GM15510 (cell line): ENCODE measurements around the gene UNC13A.
A peak's percentile ranks its signal among the peaks of the same experiment; 100 is the strongest.

Experiments used
- POLR2A ChIP-seq: IDR thresholded peaks from 3 replicates; pipeline ENCODE4 v1.6.1; 2011; ENCODE audit warnings: borderline replicate concordance; ENCODE audit not compliant: insufficient read length; ENCODE audit errors: extremely low read depth

Gene UNC13A

DNA sequence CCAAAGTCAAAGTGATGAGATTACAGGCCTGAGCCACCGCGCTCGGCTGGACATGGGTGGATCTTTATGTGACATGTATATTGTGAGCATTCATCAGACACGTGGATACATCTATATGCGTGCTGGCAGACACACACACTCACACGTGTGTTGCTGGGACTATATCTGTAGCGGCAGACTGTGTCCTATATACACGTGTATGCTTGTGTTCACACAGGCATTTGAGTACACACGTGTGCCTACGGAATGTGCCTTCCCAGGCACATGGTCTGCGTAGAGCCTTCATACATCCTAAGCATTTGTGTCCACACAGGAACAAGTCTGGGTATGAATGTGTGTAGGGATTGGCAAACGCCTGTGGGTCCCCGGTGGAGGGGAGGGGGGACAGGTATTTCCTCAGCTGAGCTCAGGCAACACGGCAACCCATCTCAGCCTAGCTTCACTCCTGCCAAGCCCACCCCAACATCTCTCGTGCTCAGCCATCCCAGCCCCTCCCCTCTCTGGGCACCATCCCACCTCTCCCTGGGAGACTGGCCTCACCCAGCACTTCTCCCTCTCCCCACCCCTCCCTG, 2.6 kb downstream of the UNC13A start:
- no peak for TF ChIP-seq POLR2A

DNA sequence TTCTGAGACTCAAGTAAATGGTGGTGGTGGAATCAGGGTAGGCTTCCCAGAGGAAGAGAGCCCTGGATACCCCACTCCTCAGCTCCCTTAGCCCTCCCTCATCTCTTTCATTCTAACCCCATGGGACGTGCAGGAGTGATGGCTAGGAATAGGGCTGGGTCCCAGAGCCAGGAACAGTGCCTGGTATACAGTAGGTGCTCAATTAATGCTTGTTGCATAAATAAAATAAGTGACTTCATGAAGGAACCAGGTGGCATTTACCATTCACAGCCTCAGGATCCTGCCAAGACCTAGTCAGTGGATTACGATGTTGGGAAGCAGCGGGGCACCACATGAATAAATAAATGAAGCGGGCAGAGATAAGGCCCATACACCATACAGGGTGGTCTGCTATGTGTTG, 3.9 kb downstream of the UNC13A start:
- no peak for TF ChIP-seq POLR2A

DNA sequence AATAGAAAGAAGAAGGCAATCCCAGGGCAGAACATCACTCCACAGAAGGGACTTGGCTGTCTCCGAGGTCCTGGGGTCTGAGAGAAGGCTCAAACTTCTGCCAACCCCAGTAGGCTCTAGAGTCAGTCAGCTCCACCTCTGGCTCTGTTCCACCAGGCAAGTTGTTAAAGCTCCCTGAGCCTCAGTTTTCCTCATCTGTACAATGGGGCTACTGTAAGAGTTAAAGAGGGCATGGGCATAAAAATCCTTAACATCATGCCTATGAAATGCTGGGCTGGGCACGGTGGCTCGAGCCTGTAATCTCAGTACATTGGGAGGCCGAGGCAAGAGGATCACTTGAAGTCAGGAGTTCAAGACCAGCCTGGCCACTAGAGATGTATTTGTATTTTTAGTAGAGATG, 5.1 kb downstream of the UNC13A start:
- no peak for TF ChIP-seq POLR2A

DNA sequence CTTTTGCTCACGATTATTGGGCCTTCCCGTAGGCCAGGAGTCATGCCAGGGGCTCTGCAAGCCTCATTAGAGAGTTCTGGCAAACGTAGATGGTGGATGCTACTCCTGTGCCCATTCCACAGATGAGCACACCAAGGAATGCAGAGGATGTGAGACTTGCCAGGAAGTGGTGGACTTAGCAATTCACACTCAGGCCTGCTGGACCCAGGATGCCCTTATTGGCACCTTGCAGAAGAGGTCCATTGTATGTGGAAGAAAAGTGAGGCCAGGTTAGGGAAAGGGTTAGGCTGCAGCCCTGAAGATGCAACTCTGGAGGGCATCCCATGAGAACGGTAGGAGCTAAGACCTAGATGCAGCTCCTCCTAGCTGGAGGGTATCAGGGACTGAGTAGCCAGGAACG, 5.9 kb downstream of the UNC13A start:
- TF ChIP-seq POLR2A: no peak

DNA sequence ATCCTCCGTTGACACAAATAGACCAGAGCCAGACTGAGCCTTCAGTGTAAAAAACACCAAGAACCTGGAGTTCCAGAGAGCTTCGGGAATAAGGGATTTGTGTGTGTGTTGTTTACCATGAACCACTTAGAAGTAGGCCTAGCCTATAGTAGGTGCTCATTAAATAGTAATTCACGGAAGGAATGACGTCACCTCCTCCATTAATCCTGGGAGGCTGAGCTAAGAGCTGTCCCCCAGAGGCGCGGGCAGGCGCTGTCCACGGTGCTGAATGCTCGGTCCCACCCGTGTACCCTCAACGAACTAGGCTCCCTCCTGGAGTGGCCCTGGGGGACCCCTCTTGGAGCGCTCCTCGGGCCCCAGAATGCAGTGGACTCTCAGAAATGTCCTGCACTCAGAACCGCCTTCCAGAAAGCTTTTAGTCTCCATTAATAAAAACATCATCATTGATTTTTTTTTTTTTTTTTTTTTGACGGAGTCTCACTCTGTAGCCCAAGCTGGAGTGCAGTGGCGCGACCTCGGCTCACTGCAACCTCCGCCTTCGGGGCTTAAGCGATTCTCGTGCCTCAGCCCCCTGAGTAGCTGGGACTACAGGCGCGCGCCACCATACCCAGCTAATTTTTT, 6.5 kb downstream of the UNC13A start:
- TF ChIP-seq POLR2A: no peak

DNA sequence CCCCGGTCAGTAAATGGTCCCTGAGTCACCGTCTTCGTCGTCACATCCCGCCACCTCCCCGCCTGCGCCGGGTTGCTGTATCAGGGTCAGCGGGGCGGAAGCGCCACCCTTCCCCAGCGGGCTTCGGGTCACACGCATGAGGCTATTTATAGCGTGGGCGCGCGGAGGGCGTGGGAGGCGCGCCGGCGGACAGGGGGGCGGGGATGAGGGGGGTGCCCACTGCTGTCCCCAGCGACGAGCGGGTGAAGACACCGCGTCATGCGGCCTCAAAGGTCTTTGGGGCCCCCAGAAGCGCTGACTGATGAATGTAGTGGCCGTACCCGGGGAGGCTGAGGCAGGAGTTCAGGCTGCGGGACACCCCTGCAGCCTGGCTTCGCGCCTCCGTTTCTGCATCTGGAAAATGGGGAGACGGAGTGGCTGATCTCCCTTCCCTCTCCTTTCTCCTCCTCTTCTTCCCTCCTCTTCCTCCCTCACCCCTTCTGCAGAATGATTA, 7.9 kb downstream of the UNC13A start:
- TF ChIP-seq POLR2A: peak; percentile 15

DNA sequence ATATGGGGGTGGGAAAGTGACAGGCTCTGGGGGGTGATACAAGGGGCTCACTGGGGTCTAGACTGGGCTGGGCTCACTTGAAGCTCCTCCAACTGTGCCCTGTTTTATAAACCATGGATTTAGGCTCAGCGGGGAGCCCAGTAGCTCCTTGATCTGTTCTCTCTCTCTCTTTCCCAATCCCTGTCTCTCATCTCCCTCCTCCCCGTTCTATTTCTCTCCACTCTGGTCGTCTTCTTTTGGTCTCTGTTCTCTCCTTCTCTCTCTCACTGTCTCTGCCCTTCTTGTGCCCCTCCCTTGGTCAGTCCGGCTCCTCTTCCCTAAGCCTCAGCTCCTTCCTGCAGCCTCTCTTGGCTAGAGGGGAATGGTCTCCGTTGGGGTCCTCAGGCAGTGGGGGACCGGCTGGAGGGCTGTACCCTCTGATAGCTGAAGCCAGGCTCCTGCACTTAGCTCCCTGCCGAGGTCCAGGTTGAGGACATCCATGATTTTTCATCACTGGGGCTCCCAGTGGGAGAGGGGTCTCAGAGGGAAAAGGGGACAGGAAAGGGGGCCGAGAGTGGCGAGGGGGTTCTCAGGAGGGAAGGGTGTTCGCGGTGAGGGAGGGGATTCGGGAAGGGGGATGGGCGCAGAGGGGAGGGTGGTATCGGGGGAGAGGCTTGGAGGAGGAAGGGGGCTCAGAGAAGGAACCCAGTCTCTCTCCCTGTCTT, 8.5 kb downstream of the UNC13A start:
- TF ChIP-seq POLR2A: no peak

DNA sequence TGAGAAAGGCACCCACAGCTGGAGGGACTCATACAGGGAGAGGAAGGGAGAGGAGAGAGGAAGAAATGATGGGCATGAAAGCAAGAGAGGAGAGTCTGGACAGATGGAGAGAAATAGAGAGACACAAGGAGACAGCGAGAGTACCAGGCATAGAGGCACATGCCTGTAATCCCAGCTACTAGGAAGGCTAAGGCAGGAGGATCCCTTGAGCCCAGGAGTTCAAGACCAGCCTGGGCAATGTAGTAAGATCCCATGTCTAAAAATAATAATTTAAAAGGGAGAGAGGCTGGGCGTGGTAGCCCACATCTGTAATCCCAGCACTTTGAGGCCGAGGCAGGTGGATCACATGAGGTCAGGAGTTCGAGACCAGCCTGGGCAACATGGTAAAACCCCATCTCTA, 9.3 kb downstream of the UNC13A start:
- TF ChIP-seq POLR2A: no peak

DNA sequence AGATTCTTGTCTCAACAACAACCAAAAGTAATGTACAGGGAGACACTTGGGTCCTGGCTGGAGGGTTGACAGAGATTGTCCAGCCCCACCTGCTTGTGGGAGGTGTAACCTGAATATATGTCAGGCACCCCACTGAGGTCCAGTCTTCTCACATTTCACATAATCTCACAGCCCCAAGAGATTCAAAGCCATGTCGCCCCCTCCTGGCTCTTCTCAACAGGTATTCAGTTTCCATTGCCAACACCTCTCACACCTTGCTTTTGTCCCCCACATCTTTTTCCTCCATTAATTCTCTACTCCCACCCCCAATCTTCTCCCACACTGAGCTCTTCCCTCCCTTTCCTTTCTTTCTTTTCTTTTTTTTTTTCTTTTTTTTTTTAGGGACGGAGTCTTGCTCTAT, 11.2 kb downstream of the UNC13A start:
- TF ChIP-seq POLR2A: no peak

DNA sequence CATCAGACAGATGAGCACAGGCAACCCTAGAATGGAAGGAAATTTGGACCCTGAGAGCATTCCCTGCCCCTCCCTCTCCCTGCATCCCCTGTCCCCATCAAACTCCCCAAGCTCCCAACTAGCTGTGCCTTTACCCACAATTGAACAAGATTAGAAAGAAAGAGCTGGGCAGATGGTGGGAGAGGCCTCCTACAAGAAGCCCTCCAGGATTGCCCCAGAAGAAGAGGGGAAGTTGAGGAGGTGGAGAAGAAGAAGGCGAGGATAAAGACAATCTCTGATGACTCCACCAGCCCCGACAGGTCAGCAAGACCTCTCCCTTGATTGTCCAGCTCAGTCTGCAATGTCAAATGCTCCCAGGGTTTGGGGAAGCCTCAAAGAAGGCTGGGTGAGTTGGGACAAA, 11.9 kb downstream of the UNC13A start:
- no peak for TF ChIP-seq POLR2A

DNA sequence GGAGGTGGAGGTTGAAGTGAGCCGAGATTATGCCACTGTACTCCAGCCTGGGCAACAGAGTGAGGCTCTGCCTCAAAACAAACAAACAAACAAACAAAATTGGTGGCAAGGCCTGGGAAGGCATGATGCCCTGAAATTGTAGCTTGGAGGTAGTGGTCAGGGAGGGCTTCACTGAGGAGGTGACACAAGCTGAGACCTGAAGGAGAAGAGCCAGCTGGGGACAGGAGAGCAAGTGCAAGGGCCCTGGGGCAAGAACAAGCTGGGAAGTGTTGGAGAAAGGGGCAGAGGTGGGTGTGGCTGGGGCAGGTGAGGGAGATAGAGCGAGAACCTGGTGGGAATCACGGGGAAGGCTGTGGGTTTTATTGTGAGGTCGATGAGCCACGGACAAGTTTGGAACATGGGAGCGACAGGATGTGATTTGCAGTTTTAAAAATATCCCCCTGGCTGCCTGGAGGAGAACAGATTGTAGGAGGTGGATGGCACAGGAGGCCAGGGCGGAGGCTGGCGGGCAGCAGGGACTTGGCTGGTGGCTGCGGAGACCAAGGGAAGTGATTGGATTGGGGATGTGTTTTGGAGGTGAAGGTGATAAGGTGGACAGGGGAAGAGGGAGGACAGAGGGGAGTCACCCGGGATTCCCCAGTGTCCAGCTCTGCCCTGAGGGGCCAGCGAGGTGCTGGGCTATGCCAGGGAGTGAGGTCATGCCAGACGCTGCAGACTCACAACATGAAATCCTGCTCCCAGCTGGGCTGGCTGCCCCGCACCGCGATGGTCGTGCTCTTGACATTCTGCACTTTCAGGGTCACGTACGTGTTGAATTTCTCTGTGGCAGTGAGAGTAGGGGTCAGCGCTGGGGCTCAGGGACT, 14.0 kb downstream of the UNC13A start:
- no peak for TF ChIP-seq POLR2A

DNA sequence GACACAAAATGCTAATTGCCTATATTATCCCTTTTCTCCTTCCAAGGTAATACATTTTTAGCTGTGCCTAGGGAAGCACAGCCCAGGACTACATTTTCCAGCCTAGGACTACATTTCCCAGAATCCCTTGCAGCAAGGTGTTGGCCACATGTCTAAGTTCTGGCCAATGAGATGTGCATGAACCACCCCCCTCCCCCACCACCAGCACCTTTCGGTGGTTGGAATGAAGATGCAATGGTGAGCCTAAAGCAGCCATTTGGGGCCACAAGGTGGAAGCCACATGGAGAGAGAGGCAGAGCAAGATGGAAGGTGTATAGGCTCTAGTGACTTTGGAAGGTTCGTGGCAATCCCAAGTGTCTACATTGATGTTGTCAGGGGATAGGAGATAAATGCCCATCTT, 16.2 kb downstream of the UNC13A start:
- no peak for TF ChIP-seq POLR2A

DNA sequence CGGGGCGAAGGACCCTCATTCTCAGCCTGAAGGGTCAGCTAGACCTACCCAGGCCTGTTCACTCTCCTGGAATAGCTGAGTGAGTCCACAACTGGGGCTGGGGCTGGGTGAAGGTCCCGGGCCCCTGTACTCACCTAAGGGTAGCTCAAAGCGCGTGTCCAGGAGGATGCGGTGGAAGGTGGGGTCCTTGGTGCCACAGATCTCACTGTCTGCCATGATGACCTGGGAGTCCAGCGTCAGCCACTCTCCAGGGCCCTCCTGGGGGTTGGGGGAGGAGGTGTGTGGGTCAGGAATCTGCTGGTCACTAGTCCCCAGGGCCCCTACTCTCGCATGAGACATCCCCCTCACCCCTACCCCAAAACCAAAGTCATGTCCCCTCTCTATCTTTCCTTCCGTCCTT, 18.7 kb downstream of the UNC13A start:
- no peak for TF ChIP-seq POLR2A

DNA sequence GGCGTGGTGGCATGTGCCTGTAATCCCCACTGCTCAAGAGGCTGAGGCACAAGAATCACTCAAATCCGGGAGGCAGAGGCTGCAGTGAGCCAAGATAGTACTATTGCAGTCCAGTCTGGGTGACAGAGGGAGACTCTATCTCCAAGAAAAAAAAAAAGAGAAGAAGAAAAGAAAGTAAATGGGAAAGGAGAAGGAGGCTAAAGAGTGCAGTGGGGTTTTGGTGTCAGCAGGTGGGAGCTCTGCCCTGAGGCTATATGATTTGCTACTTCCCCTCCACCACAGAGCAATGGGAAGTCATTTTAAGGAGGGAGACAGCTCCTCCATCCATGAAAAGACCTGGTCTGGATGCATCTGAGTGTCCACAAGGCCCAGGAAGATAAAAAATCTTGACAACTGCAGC, 23.1 kb downstream of the UNC13A start:
- TF ChIP-seq POLR2A: no peak

DNA sequence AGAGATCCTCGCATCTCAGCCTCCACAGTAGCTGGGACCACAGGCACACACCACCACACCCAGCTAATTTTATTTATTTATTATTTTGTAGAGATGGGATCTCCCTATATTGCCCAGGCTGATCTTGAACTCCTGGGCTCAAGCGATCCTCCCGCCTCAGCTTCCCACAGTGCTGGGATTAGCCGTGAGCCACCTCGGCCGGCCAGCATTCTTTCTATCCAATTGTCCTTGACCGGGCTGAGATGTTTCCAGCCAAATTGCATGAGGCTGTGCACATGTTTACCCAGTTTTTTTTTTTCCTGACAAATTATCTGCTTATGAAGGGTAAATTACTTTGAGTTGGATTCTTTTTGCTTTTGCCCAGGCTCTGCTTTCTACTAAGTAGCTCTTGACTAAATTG, 28.2 kb downstream of the UNC13A start:
- no peak for TF ChIP-seq POLR2A

DNA sequence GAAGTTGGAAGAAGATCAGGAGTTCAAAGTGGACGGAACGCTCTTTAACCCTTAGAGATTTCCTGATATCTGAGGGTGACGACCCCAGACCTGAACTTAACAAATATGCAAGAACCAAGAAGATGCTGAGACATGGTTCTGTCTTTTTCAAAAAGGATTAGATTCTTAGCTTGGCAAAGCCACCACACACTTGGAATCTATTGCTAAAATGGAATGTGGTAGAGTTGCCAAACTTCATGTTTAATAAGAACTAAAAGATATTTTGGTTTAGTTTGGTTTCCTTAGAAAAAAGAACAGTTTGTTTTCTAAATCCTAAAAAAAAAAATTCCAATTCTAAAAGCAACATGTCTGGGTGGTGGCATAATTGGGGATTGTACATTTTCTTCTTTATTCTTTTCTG, 29.5 kb downstream of the UNC13A start:
- no peak for TF ChIP-seq POLR2A

DNA sequence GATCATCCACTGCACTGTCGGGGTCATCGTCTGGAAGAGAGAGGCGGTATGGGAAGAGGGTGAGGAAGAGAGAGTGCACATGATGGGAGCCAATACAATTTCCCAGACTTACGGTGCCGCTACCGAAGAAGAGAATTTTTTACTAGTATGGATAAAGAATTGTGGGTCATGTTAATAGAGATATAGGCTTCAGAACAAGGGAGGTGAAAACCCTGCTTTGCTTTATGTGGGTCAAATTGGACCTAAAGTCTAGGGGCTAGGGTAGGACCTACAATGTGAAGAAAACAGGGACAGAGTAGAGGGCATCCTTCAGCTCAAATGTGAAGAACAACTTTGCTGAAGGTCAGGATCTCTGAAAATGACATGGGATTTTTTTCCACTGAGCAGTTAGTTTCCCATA, 29.9 kb downstream of the UNC13A start:
- TF ChIP-seq POLR2A: no peak
